GM19043 (cell line): ENCODE data around the gene BCL7C.
"Not testable (repeated sequence)": the region's sequence is repeated elsewhere in the genome, so short reads cannot be mapped to it uniquely, and the experiment has no call there.

Source experiments
- ATAC-seq: cut with Tn5 transposase; IDR thresholded peaks from one replicate; pipeline ENCODE4 v1.9.1; 2021; ENCODE audit warnings: low read depth; ENCODE audit not compliant: unreplicated experiment

BCL7C gene

GRCh38 chr16:30893744-30894539, at the start of gene BCL7C:
TSS of gene BCL7C (minus strand) at chr16:30894077. CDS start at chr16:30893944, 133 bp downstream.
- peak; percentile 60 for ATAC-seq

GRCh38 chr16:30942426-30942806, 48.5 kb upstream of the BCL7C start:
- no peak for ATAC-seq

GRCh38 chr16:30941600-30942425, 47.9 kb upstream of the BCL7C start:
- peak; percentile 87 for ATAC-seq

GRCh38 chr16:30939571-30939970, 45.7 kb upstream of the BCL7C start:
- ATAC-seq, result not testable (repeated sequence)

GRCh38 chr16:30937692-30938091, 43.8 kb upstream of the BCL7C start:
- ATAC-seq, result no peak

- no peak for ATAC-seq
Measured at GRCh38 chr16:30934827-30935557, 41.1 kb upstream of the BCL7C start.

GRCh38 chr16:30931068-30931650, 37.3 kb upstream of the BCL7C start:
- no peak for ATAC-seq

- no peak for ATAC-seq
Measured at GRCh38 chr16:30930160-30930571, 36.3 kb upstream of the BCL7C start.

GRCh38 chr16:30929167-30929566, 35.3 kb upstream of the BCL7C start:
- no peak for ATAC-seq

GRCh38 chr16:30928390-30928789, 34.5 kb upstream of the BCL7C start:
- ATAC-seq, result no peak

- ATAC-seq, result no peak
Measured at GRCh38 chr16:30927789-30928378, 34.0 kb upstream of the BCL7C start.

- no peak for ATAC-seq
Measured at GRCh38 chr16:30926937-30927788, 33.3 kb upstream of the BCL7C start.

GRCh38 chr16:30925995-30926811, 32.3 kb upstream of the BCL7C start:
- ATAC-seq, result no peak

GRCh38 chr16:30925632-30925987, 31.7 kb upstream of the BCL7C start:
- ATAC-seq, result no peak

- ATAC-seq, result no peak
Measured at GRCh38 chr16:30924913-30925631, 31.2 kb upstream of the BCL7C start.

GRCh38 chr16:30924076-30924912, 30.4 kb upstream of the BCL7C start:
- no peak for ATAC-seq

- ATAC-seq, result no peak
Measured at GRCh38 chr16:30923554-30924075, 29.7 kb upstream of the BCL7C start, which contains the start of gene FBXL19. TSS of gene FBXL19 (plus strand) at chr16:30923572. CDS start at chr16:30925755, 2,183 bp downstream.
